ENCODE results near the gene CA10. TPM values are rescaled to one million over a fixed set of nuclear protein-coding genes. Genes with fewer than 3 reads are reported as not detected.

CA10 gene
- polyA plus RNA-seq, 2 donors, result 0.06 TPM; not detected in 1

DNA sequence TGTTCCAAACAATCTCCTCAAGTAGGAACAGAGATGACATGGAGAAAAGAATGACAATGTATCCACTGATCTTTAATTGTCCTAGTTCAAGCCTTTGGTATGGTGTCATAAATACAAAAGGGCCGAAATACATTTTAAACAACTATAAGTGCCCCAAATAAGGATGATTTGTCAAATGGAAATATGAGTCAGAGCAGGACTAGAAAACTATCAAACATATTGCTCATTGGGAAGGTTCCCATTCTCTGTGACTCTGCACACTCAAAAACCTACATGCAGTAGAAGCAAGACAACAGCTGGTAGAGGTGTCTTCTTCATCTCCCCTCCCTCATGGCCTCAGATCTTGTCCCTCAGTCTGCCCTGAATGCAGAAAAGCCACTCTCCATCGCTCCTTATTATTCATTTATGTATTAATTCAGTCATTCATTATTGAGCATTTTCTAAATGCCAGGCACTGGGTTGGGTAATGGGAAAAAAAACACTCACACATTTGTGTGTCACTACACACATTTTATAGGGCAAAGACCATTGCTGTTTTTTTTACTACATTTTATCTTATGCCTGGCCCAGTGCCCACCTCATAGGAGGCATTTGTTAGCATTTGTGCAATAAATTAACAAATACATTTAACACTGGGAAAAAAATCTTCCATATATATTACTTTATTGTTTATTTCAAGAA lies 10.1 kb downstream of the CA10 start:
- Histone ChIP-seq H3K27me3 (ENCODE audit: control insufficient read depth in 1 of 2, insufficient read depth in 2 of 2, low read length in 2 of 2) (peaks cover 0 to 3% of the 10 kb centered on the region in 2 donors), H3K27ac (ENCODE audit: low read depth in 2 of 2, low read length in 1 of 2) (no peak overlapping the region), H3K36me3 (ENCODE audit: control insufficient read depth in 2 of 2, insufficient read depth in 2 of 2, low read length in 1 of 2) (no peaks in the 10 kb centered on the region), H3K4me1 (ENCODE audit: control insufficient read depth in 2 of 2, insufficient read depth in 2 of 2, low read length in 1 of 2) (no peaks in the 10 kb centered on the region), H3K4me3 (ENCODE audit: low read depth in 1 of 2, low read length in 2 of 2) (no peak overlapping the region), H3K9me3 (ENCODE audit: control insufficient read depth in 2 of 2, insufficient read depth in 1 of 2, low read depth in 1 of 2, low read length in 1 of 2) (no peaks in the 10 kb centered on the region)
- WGBS, 2 donors, result 59 to 65% methylated on average over 2 of the region's 2 CpGs

DNA sequence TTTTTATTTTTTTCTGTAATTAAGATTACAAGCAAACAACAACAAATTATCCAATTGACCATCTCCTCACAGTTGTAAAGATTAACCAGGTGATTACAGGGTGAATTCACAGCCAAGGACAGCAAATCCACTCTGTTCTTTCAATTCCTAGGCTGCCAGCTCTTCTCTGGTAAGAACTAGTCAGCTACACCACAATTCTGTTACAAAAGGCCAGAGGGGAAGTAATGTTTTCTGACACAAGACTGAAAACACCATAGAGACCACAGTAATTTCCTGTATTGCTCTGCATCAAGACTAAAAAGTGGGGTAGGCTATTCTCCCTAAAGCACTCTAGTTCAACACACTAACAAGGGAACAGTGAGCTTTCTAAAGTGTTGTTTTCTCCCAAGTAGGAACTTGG lies 10.6 kb downstream of the CA10 start:
- Histone ChIP-seq H3K4me1 (ENCODE audit: control insufficient read depth in 2 of 2, insufficient read depth in 2 of 2, low read length in 1 of 2) (no peaks in the 10 kb centered on the region), H3K27ac (ENCODE audit: low read depth in 2 of 2, low read length in 1 of 2) (no peak overlapping the region), H3K27me3 (ENCODE audit: control insufficient read depth in 1 of 2, insufficient read depth in 2 of 2, low read length in 2 of 2) (peaks cover 0 to 3% of the 10 kb centered on the region in 2 donors), H3K36me3 (ENCODE audit: control insufficient read depth in 2 of 2, insufficient read depth in 2 of 2, low read length in 1 of 2) (no peaks in the 10 kb centered on the region), H3K4me3 (ENCODE audit: low read depth in 1 of 2, low read length in 2 of 2) (no peak overlapping the region), H3K9me3 (ENCODE audit: control insufficient read depth in 2 of 2, insufficient read depth in 1 of 2, low read depth in 1 of 2, low read length in 1 of 2) (no peaks in the 10 kb centered on the region)

DNA sequence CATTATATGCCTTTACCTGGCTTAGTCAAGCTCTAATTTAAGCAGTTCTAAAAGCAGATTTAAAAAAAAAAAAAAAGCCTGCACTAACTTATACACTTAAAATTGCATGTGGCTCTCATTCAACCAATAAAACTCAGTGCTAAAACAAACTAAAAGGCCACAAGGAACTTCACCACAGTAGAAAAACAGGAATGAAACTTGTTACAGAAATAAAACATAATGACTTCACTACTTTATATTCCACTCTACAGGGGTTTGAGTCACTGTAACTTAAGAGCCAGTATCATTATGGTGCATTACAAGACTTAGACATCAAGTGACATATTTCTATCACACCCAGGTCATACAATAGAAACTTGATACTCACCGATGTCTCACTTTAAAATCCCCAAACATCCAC lies 11.1 kb downstream of the CA10 start:
- WGBS, 2 donors, result 70 to 88% methylated on average over 1 of the region's 1 CpG
- H3K36me3 ChIP-seq (ENCODE audit: control insufficient read depth in 2 of 2, insufficient read depth in 2 of 2, low read length in 1 of 2), result no peaks in the 10 kb centered on the region
- no peaks in the 10 kb centered on the region for H3K9me3 ChIP-seq (ENCODE audit: control insufficient read depth in 2 of 2, insufficient read depth in 1 of 2, low read depth in 1 of 2, low read length in 1 of 2)

DNA sequence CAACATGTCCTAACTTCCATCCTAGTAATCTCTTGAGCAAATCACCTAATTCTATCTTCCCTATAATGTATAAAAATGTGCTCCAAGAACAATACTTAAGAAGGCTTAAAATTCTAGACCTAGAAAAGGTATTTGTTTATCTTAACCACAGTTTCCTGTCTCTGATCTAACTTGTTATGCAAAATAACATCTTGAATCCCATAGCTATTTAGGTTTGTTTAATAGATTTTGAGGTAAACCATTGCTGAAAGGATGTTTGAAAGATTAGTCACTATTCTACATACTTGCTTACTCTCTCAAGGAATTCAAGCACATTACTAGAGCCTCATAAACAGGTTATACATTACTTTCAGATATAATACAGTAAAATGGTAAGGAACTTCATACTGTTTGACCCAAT lies 13.0 kb downstream of the CA10 start:
- Histone ChIP-seq H3K27me3 (ENCODE audit: control insufficient read depth in 1 of 2, insufficient read depth in 2 of 2, low read length in 2 of 2) (peaks cover 0 to 3% of the 10 kb centered on the region in 2 donors), H3K4me1 (ENCODE audit: control insufficient read depth in 2 of 2, insufficient read depth in 2 of 2, low read length in 1 of 2) (no peaks in the 10 kb centered on the region), H3K4me3 (ENCODE audit: low read depth in 1 of 2, low read length in 2 of 2) (no peak overlapping the region), H3K36me3 (ENCODE audit: control insufficient read depth in 2 of 2, insufficient read depth in 2 of 2, low read length in 1 of 2) (no peaks in the 10 kb centered on the region), H3K27ac (ENCODE audit: low read depth in 2 of 2, low read length in 1 of 2) (no peak overlapping the region), H3K9me3 (ENCODE audit: control insufficient read depth in 2 of 2, insufficient read depth in 1 of 2, low read depth in 1 of 2, low read length in 1 of 2) (no peaks in the 10 kb centered on the region)

More for the DNA sequence above, 11.1 kb downstream of the CA10 start:
- Histone ChIP-seq H3K4me1 (ENCODE audit: control insufficient read depth in 2 of 2, insufficient read depth in 2 of 2, low read length in 1 of 2) (no peaks in the 10 kb centered on the region), H3K4me3 (ENCODE audit: low read depth in 1 of 2, low read length in 2 of 2) (no peak overlapping the region), H3K27me3 (ENCODE audit: control insufficient read depth in 1 of 2, insufficient read depth in 2 of 2, low read length in 2 of 2) (peaks cover 0 to 3% of the 10 kb centered on the region in 2 donors), H3K27ac (ENCODE audit: low read depth in 2 of 2, low read length in 1 of 2) (no peak overlapping the region)

GRCh38 chr17:52143542-52143941 lies 15.0 kb downstream of the CA10 start:
- Histone ChIP-seq H3K9me3 (ENCODE audit: control insufficient read depth in 2 of 2, insufficient read depth in 1 of 2, low read depth in 1 of 2, low read length in 1 of 2) (no peaks in the 10 kb centered on the region), H3K4me3 (ENCODE audit: low read depth in 1 of 2, low read length in 2 of 2) (no peak overlapping the region), H3K4me1 (ENCODE audit: control insufficient read depth in 2 of 2, insufficient read depth in 2 of 2, low read length in 1 of 2) (no peaks in the 10 kb centered on the region), H3K36me3 (ENCODE audit: control insufficient read depth in 2 of 2, insufficient read depth in 2 of 2, low read length in 1 of 2) (no peaks in the 10 kb centered on the region), H3K27me3 (ENCODE audit: control insufficient read depth in 1 of 2, insufficient read depth in 2 of 2, low read length in 2 of 2) (peaks cover 0 to 3% of the 10 kb centered on the region in 2 donors), H3K27ac (ENCODE audit: low read depth in 2 of 2, low read length in 1 of 2) (no peak overlapping the region)
- 20 to 31% methylated on average over 1 of the region's 1 CpG for WGBS, 2 donors

DNA sequence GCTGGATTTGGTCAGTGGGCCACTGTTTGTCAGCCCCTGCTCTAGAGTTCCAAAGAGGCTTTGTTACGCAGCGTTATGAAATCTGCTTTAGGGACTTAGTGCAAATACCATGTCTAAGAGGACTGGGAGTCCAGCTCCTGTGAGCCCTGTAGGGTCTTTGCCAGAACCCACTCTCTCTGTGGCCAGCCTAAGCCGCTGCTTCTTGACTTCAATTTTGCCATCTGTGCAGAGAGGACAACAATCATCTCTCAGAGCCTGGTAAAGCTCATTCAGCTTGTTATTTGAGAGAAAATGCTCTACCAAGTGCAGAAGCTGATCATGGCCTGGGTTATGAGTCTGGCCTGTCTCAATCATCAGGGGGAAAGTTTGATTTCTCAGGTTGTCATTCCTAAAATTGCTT lies 17.9 kb downstream of the CA10 start:
- Histone ChIP-seq H3K4me3 (ENCODE audit: low read depth in 1 of 2, low read length in 2 of 2) (no peak overlapping the region), H3K36me3 (ENCODE audit: control insufficient read depth in 2 of 2, insufficient read depth in 2 of 2, low read length in 1 of 2) (no peaks in the 10 kb centered on the region), H3K27me3 (ENCODE audit: control insufficient read depth in 1 of 2, insufficient read depth in 2 of 2, low read length in 2 of 2) (no peaks in the 10 kb centered on the region), H3K4me1 (ENCODE audit: control insufficient read depth in 2 of 2, insufficient read depth in 2 of 2, low read length in 1 of 2) (no peaks in the 10 kb centered on the region), H3K27ac (ENCODE audit: low read depth in 2 of 2, low read length in 1 of 2) (no peak overlapping the region), H3K9me3 (ENCODE audit: control insufficient read depth in 2 of 2, insufficient read depth in 1 of 2, low read depth in 1 of 2, low read length in 1 of 2) (no peaks in the 10 kb centered on the region)
- WGBS, 2 donors, result 76 to 84% methylated on average over 3 of the region's 3 CpGs

- no peaks in the 10 kb centered on the region for H3K4me1 ChIP-seq (ENCODE audit: control insufficient read depth in 2 of 2, insufficient read depth in 2 of 2, low read length in 1 of 2)
- 86 to 90% methylated on average over 4 of the region's 4 CpGs for WGBS, 2 donors
- no peaks in the 10 kb centered on the region for H3K9me3 ChIP-seq (ENCODE audit: control insufficient read depth in 2 of 2, insufficient read depth in 1 of 2, low read depth in 1 of 2, low read length in 1 of 2)
- no peak overlapping the region for H3K27ac ChIP-seq (ENCODE audit: low read depth in 2 of 2, low read length in 1 of 2)
- H3K27me3 ChIP-seq (ENCODE audit: control insufficient read depth in 1 of 2, insufficient read depth in 2 of 2, low read length in 2 of 2), result no peaks in the 10 kb centered on the region
- H3K36me3 ChIP-seq (ENCODE audit: control insufficient read depth in 2 of 2, insufficient read depth in 2 of 2, low read length in 1 of 2), result no peaks in the 10 kb centered on the region
- no peak overlapping the region for H3K4me3 ChIP-seq (ENCODE audit: low read depth in 1 of 2, low read length in 2 of 2)
These were observed 19.8 kb downstream of the CA10 start for GRCh38 chr17:52138752-52139151.

GRCh38 chr17:52138350-52138749 lies 20.2 kb downstream of the CA10 start:
- Histone ChIP-seq H3K9me3 (ENCODE audit: control insufficient read depth in 2 of 2, insufficient read depth in 1 of 2, low read depth in 1 of 2, low read length in 1 of 2) (no peaks in the 10 kb centered on the region), H3K36me3 (ENCODE audit: control insufficient read depth in 2 of 2, insufficient read depth in 2 of 2, low read length in 1 of 2) (no peaks in the 10 kb centered on the region), H3K27me3 (ENCODE audit: control insufficient read depth in 1 of 2, insufficient read depth in 2 of 2, low read length in 2 of 2) (no peaks in the 10 kb centered on the region), H3K4me3 (ENCODE audit: low read depth in 1 of 2, low read length in 2 of 2) (no peak overlapping the region), H3K4me1 (ENCODE audit: control insufficient read depth in 2 of 2, insufficient read depth in 2 of 2, low read length in 1 of 2) (no peaks in the 10 kb centered on the region), H3K27ac (ENCODE audit: low read depth in 2 of 2, low read length in 1 of 2) (no peak overlapping the region)

DNA sequence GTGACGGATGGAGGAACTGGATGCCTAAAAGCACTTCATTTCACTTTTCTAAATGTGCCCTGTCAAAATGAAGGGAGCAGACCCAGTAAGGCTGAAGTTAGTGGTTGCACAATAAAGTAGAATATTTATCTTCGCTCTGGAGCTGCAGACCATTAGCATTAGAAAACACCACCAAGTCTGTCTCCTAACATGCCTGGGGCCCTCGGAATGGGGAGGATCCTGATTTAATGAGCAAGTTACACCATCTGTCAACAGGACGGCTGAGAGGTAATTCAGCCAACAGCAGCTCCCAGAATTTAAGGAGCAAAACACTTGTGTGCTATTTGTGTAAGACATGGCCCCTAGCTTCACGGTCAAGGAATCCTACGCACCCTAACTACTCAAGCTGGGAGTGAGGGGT lies 22.3 kb downstream of the CA10 start:
- no peaks in the 10 kb centered on the region for H3K36me3 ChIP-seq (ENCODE audit: control insufficient read depth in 2 of 2, insufficient read depth in 2 of 2, low read length in 1 of 2)
- no peak overlapping the region for H3K4me3 ChIP-seq (ENCODE audit: low read depth in 1 of 2, low read length in 2 of 2)
- no peaks in the 10 kb centered on the region for H3K9me3 ChIP-seq (ENCODE audit: control insufficient read depth in 2 of 2, insufficient read depth in 1 of 2, low read depth in 1 of 2, low read length in 1 of 2)
- no peaks in the 10 kb centered on the region for H3K4me1 ChIP-seq (ENCODE audit: control insufficient read depth in 2 of 2, insufficient read depth in 2 of 2, low read length in 1 of 2)
- H3K27ac ChIP-seq (ENCODE audit: low read depth in 2 of 2, low read length in 1 of 2), result no peak overlapping the region
- 54 to 56% methylated on average over 6 of the region's 6 CpGs for WGBS, 2 donors
- no peaks in the 10 kb centered on the region for H3K27me3 ChIP-seq (ENCODE audit: control insufficient read depth in 1 of 2, insufficient read depth in 2 of 2, low read length in 2 of 2)

- H3K27me3 ChIP-seq (ENCODE audit: control insufficient read depth in 1 of 2, insufficient read depth in 2 of 2, low read length in 2 of 2), result no peaks in the 10 kb centered on the region
- 63 to 73% methylated on average over 1 of the region's 1 CpG for WGBS, 2 donors
- no peaks in the 10 kb centered on the region for H3K9me3 ChIP-seq (ENCODE audit: control insufficient read depth in 2 of 2, insufficient read depth in 1 of 2, low read depth in 1 of 2, low read length in 1 of 2)
These were observed 23.9 kb downstream of the CA10 start for GRCh38 chr17:52134641-52135040.

More at GRCh38 chr17:52134641-52135040, 23.9 kb downstream of the CA10 start:
- Histone ChIP-seq H3K4me1 (ENCODE audit: control insufficient read depth in 2 of 2, insufficient read depth in 2 of 2, low read length in 1 of 2) (no peaks in the 10 kb centered on the region), H3K27ac (ENCODE audit: low read depth in 2 of 2, low read length in 1 of 2) (no peak overlapping the region), H3K4me3 (ENCODE audit: low read depth in 1 of 2, low read length in 2 of 2) (no peak overlapping the region), H3K36me3 (ENCODE audit: control insufficient read depth in 2 of 2, insufficient read depth in 2 of 2, low read length in 1 of 2) (no peaks in the 10 kb centered on the region)
